GM12873 (cell line): ENCODE results near the gene DGCR8.

Source experiments
- CTCF ChIP-seq: IDR thresholded peaks from 2 replicates; pipeline ENCODE4 v1.5.1; 2012; ENCODE audit warnings: low read depth, mild to moderate bottlenecking, moderate library complexity, low read length, control low read depth; ENCODE audit not compliant: insufficient read depth; ENCODE audit errors: missing control alignments

The DGCR8 gene

GRCh38 chr22:20126284-20127029 lies 46.4 kb downstream of the DGCR8 start:
- TF ChIP-seq CTCF: no peak

- no peak for TF ChIP-seq CTCF
Observed at GRCh38 chr22:20127318-20127868, 47.4 kb downstream of the DGCR8 start.

GRCh38 chr22:20127869-20128618 lies 48.0 kb downstream of the DGCR8 start:
- TF ChIP-seq CTCF: no peak

GRCh38 chr22:20128619-20128901 lies 48.5 kb downstream of the DGCR8 start:
- TF ChIP-seq CTCF: no peak

- TF ChIP-seq CTCF: peak; percentile 65
Observed at GRCh38 chr22:20128902-20129746, 49.1 kb downstream of the DGCR8 start.

- TF ChIP-seq CTCF: no peak
Observed at GRCh38 chr22:20129747-20130014, 49.6 kb downstream of the DGCR8 start.

GRCh38 chr22:20130319-20130718 lies 50.3 kb downstream of the DGCR8 start:
- peak; percentile 26 for TF ChIP-seq CTCF
